Hepatic stellate cell (primary cell): Measurements from ENCODE around the gene BIN2.
"Not testable (repeated sequence)": the region's sequence is repeated elsewhere in the genome, so short reads cannot be mapped to it uniquely, and the experiment has no call there.

Experiments used
- DNase-seq: peaks from one replicate; pipeline ENCODE4 v3.0.0; 2011; ENCODE audit warnings: low spot score

Gene BIN2

DNA sequence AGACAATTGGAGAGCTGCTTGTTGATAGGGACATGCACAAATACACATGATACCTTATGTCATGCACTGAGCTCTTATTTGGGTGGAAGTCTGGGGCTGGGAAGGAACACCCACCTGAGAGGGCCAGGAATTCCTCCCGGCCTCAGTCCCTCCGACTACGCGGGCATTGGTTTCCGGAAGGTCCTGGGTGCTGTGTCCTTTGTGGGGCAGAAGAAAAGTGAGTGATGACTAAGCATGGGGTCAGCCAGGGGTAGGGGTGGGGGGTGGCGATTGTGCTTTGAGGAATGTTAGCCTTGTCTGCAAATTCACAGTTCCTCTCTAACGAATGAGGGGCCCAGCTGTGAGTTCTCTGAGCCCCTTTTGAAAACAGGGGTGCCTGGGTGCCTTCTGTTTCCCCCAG is 21.7 kb upstream of the BIN2 start:
- DNase-seq: peak; percentile 30

DNA sequence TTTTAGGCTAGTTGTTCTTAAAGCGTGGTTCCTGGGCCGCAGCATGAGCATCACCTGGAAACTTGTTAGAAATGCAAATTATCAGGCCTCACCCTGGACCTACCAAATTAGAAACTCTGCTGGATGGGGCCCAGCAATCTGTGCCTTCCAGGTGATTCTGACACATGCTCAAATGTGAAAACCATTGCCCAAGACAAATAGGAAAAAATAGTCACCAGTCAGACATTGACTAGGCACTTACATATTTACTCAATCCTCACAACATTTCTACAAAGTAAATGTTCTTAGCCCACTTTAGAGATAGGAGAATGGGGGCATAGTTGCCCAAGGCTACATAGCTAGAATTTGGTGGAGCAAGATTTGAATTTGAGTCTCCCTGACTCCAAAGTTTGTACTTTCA is 19.2 kb upstream of the BIN2 start:
- no peak for DNase-seq

- DNase-seq: no peak
Measured at GRCh38 chr12:51342416-51342815, 18.4 kb upstream of the BIN2 start.

- DNase-seq: peak; percentile 72
Measured at GRCh38 chr12:51341251-51342007, 17.5 kb upstream of the BIN2 start.

DNA sequence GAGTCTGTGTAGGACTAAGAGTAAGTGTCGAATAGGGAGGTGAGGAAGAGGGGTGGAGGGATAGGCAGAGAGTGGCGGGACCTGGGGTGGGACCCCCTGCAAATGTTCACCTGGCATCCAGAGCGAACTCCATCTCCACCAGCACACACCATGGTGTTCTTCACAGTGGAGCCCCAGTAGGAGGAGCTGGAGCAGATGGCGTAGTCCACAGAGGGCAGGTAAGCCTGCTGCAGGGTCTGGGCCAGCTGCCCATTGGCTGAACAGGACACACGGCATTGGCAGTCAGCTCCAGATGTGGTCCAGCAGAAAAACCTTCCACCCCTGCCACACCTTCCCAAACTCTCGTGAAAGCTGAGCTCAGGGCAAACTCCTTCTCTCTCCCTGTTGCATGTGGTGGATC is 15.8 kb upstream of the BIN2 start:
- no peak for DNase-seq

DNA sequence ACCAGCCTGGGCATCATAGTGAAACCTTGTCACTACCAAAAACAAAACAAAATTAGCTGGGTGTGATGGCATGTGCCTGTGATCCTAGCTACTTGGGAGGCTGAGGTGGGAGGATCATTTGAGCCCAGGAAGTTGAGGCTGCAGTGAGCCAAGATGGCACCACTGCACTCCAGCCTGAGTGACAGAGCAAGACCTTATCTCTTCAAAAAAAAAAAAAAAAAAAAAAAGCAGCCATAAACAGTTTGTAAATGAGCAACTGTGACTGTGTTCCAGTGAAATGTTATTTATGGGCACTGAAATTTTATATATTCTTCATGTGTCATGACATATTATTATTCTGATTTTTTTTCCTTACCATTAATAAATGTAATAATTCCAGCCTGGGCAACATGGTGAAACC is 13.4 kb upstream of the BIN2 start:
- not testable (repeated sequence) for DNase-seq

- DNase-seq: no peak
Measured at GRCh38 chr12:51335931-51336330, 12.0 kb upstream of the BIN2 start.

DNA sequence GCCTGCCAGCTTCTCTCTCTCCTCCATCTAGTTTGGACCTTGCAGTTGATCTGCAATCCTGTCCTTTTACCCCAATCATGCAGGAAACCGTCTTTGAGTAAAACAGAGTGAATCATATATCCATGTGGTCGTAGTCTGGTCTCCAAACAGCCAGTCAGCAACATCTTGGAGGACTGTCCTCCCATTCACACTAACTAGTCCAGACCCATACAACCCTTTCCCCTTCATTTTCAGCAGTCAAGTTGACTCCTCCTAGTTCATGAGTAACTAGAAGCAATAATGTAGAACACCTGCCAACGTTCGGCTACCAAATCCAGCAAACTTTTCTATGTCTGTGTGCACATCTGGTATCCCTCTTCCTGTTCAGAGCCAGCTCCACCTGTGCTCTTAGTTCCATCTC is 10.8 kb upstream of the BIN2 start:
- no peak for DNase-seq

DNA sequence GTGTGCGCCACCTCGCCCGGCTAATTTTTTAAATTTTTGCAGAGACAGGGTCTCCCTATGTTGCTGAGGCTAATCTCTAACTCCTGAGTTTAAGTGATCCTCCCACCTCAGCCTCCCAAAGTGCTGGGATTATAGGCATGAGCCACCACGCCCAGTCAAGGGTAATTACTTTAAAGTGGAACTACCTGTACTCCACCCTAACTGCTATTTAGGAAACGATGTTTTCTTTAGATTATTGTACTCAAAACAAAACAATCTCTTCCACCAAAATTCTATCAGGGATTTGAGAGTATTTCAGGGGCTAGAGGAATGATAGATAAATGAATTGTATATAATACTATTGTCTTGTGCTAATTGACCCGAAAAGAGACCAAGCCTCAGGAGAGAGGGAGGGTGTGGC is 9.6 kb upstream of the BIN2 start:
- no peak for DNase-seq

DNA sequence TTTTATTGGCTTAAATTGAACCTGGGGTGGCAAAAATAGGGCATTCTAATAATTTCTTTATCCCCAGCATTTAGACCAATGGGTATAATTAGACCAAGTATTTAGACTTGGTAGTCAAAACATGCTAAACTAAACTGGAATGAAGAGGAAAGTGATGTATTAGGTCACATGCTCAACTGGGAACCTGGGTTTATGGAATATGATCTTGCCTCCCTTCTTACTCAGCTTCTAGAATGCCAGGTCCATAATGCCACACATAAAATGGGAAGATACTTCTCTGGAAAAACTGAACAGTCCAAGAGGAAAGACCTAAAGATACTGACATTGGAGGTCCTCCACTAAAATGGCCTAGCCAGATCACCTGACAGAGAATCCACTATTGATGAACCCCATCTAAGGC is 6.2 kb upstream of the BIN2 start:
- DNase-seq: no peak

GRCh38 chr12:51329742-51330141 is 5.8 kb upstream of the BIN2 start:
- DNase-seq: no peak

DNA sequence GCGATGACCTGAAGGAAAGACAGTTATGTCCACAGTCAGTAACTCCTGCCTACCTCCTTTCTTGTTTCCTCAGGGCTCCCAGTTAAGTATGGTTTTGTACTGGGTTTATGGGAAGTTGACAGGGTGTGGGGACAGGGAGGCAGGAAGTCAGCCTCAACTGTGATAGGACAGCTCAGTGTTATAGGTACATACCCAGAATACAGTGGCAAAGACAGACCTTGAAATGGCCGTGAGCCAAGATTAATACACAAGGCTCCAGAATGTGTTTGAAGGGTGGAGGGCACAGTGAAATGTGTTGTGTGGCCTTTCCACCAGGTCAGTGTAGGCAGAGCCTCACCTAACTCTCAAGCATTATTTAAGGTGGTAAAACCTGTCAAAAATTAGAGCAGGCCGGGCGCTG is 4.6 kb upstream of the BIN2 start:
- DNase-seq: no peak

DNA sequence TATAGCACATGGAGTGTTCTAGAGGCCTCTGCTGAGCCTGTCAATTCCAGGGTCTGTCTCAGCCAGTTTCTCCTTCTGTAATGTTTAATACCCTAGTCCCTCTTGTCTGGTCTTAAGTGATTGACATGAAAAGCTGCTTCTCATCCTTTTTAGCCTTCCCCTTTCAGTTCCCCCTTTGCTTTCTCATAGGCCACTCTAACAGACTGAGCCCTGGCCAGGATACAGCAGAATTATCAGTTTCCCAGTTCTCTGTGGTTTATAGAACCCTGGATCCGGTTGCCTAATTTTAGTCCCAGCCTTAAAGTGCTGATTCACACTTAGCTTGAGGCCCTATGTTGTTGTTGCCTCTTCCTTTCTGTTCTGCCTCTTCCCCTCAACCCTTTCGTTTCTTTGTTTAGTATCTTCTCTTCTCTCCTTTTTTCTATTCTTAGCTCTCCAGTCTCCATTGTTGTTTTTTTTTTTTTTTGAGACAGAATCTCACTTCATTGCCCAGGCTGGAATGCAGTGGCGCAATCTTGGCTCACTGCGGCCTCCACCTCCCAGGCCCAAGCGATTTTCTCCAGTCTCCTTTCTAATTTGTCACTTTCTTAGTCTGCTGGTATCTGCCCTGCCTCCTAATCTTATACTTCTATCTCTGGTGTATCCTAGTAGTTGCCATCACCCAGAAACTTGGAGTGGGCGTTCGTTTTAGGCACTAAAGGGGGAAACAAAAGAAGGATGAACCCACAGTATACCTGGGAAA is 2.9 kb upstream of the BIN2 start:
- peak; percentile 40 for DNase-seq

- DNase-seq: no peak
Measured at GRCh38 chr12:51324953-51325352, 979 bp upstream of the BIN2 start.

- DNase-seq: no peak
Measured at GRCh38 chr12:51323317-51323960, 535 bp downstream of the BIN2 start.

GRCh38 chr12:51322452-51322851 is 1.5 kb downstream of the BIN2 start:
- DNase-seq: no peak

- DNase-seq: no peak
Measured at GRCh38 chr12:51321882-51322281, 2.1 kb downstream of the BIN2 start.

- DNase-seq: no peak
Measured at GRCh38 chr12:51320695-51321320, 3.2 kb downstream of the BIN2 start.

GRCh38 chr12:51320311-51320694 is 3.7 kb downstream of the BIN2 start:
- no peak for DNase-seq

- no peak for DNase-seq
Measured at GRCh38 chr12:51318846-51319599, 5.0 kb downstream of the BIN2 start.

DNA sequence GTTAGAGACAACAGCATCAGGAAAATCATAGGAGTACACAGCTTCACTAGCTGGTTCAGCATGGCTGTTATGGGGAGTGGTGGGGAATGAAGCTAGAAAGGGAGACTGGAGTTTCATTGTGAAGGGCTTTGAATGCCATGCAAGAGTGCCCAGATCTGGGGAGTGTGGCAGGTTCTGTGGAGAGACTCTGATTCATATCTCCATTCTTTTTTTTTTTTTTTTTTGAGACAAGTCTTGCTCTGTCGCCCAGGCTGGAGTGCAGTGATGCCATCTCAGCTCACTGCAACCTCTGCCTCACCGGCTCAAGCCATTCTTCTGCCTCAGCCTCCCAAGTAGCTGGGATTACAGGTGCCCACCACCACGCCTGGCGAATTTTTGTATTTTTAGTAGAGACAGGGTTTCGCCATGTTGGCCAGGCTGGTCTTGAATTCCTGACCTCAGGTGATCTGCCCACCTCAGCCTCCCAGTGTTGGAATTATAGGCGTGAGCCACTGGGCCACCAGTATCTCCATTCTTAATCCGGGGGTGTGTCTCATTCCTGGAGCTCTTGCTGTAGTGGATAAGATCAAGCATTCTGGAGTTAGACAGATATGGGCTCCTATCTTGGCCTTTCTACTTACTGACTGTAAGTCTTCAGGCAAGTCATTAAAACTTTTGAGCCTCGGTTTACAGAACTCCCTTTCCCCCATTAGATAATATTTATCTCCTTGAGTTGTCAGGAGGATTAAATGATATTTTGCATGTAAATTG is 5.7 kb downstream of the BIN2 start:
- DNase-seq: not testable (repeated sequence)
